Measurements from ENCODE around the gene IWS1.

- TF ChIP-seq CTCF (conservative IDR thresholded peaks at IDR 0.05; ENCODE audit: low read length) (no peak), EZH2phosphoT487 (IDR thresholded peaks at IDR 0.05; ENCODE audit: borderline replicate concordance, low read depth, low read length) (no peak)
These were observed 61.0 kb downstream of the IWS1 start for GRCh38 chr2:127465258-127465657.

Data from OCI-LY7 (cell line).